HFF-Myc (cell line): Measurements from ENCODE around the gene KLHL40.

Experiments
- DNase-seq: peaks from one replicate; pipeline ENCODE4 v3.0.0-alpha.2; 2011; ENCODE audit warnings: low read depth; ENCODE audit errors: extremely low read depth
- H3K4me3 ChIP-seq: replicated peaks from 2 replicates; pipeline ENCODE4 v1.5.1; 2011; ENCODE audit warnings: low read depth, mild to moderate bottlenecking, control low read depth, low read length
- TF ChIP-seq, protein P1 (sequence below): IDR thresholded peaks from 2 replicates; pipeline ENCODE4 v1.5.1; 2012; ENCODE audit warnings: mild to moderate bottlenecking, low read depth, low read length, control low read depth; ENCODE audit errors: missing control alignments

Gene KLHL40, protein sequence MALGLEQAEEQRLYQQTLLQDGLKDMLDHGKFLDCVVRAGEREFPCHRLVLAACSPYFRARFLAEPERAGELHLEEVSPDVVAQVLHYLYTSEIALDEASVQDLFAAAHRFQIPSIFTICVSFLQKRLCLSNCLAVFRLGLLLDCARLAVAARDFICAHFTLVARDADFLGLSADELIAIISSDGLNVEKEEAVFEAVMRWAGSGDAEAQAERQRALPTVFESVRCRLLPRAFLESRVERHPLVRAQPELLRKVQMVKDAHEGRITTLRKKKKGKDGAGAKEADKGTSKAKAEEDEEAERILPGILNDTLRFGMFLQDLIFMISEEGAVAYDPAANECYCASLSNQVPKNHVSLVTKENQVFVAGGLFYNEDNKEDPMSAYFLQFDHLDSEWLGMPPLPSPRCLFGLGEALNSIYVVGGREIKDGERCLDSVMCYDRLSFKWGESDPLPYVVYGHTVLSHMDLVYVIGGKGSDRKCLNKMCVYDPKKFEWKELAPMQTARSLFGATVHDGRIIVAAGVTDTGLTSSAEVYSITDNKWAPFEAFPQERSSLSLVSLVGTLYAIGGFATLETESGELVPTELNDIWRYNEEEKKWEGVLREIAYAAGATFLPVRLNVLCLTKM

DNA sequence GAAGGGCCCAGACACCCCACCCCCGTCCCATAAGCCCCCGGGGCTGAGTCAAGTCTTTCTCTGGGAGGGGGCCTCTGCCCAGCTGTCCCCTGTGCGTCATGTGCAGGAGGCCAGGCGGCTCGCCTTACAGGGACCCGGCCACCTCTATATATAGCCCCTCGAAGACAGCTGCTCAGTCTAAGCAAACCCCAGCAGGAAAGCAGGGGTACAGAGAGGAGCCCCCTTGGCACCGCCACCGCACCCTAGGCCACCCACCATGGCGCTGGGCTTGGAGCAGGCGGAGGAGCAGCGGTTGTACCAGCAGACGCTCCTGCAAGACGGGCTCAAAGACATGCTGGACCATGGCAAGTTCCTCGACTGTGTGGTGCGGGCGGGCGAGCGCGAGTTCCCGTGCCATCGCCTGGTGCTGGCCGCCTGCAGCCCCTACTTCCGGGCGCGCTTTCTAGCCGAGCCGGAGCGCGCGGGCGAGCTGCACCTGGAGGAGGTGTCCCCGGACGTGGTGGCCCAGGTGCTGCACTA, at the start of gene KLHL40:
KLHL40 (plus strand) TSS at position 175 of the 519 bp plus-strand sequence; CDS start at position 257, 82 bp downstream.
- no peak within 1 kb of the TSS for H3K4me3 ChIP-seq
- no peak for DNase-seq
- TF ChIP-seq, protein P1, sequence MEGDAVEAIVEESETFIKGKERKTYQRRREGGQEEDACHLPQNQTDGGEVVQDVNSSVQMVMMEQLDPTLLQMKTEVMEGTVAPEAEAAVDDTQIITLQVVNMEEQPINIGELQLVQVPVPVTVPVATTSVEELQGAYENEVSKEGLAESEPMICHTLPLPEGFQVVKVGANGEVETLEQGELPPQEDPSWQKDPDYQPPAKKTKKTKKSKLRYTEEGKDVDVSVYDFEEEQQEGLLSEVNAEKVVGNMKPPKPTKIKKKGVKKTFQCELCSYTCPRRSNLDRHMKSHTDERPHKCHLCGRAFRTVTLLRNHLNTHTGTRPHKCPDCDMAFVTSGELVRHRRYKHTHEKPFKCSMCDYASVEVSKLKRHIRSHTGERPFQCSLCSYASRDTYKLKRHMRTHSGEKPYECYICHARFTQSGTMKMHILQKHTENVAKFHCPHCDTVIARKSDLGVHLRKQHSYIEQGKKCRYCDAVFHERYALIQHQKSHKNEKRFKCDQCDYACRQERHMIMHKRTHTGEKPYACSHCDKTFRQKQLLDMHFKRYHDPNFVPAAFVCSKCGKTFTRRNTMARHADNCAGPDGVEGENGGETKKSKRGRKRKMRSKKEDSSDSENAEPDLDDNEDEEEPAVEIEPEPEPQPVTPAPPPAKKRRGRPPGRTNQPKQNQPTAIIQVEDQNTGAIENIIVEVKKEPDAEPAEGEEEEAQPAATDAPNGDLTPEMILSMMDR = no peak

DNA sequence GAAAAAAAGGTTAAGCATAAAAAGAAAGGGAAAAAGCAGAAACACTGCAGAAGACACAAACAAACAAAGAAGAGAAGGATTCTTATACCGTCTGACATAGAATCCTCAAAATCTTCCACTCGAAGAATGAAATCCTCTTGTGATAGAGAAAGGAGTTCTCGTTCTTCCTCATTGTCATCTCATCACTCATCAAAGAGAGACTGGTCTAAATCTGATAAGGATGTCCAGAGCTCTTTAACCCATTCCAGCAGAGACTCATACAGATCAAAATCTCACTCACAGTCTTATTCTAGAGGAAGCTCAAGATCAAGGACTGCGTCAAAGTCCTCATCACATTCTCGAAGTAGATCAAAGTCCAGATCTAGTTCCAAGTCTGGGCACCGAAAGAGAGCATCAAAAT, 48.3 kb upstream of the KLHL40 start:
- H3K4me3 ChIP-seq = no peak overlapping the region
- no peak for DNase-seq
- TF ChIP-seq, protein P1 = no peak

DNA sequence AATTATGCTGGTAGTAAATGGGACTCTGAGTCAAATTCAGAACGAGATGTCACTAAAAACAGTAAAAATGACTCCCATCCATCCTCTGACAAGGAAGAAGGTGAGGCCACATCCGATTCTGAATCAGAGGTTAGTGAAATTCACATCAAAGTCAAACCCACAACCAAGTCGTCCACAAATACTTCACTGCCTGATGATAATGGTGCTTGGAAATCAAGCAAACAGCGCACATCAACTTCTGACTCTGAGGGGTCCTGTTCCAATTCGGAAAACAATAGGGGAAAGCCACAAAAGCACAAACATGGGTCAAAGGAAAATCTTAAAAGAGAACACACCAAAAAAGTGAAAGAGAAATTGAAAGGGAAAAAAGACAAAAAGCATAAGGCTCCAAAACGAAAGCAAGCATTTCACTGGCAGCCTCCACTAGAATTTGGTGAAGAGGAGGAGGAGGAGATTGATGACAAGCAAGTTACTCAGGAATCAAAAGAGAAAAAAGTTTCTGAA, 46.9 kb upstream of the KLHL40 start:
- H3K4me3 ChIP-seq = no peak overlapping the region
- TF ChIP-seq, protein P1 = no peak
- no peak for DNase-seq

DNA sequence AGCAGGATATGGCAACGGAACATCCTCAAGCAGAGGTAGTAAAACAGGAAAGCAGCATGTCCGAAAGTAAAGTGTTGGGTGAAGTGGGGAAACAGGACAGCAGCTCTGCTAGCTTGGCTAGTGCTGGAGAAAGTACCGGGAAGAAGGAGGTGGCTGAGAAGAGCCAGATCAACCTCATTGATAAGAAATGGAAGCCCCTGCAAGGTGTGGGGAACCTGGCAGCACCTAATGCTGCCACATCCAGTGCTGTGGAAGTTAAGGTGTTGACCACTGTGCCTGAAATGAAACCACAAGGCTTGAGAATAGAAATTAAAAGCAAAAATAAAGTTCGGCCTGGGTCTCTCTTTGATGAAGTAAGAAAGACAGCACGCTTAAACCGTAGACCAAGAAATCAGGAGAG, 46.1 kb upstream of the KLHL40 start:
- no peak for DNase-seq
- TF ChIP-seq, protein P1 = no peak
- no peak overlapping the region for H3K4me3 ChIP-seq

DNA sequence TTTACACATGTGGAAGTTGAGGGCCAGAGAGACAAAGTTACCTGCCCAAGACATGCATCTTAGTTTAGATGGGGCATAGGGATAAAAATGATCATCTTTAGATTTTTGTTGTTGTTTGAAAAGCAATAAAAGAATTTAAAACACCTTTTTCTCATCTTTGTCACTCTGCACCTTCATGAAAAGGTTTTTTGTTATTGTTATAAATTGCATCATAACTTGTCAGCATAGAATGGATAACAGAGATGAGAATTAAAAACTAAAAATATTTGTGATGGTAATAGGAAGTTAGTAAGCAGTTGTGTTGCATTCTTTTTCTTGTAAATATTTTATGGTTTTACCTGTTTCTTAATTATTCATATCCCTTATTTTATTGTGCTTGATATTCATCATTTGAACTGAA, 45.2 kb upstream of the KLHL40 start:
- no peak overlapping the region for H3K4me3 ChIP-seq
- DNase-seq = no peak
- TF ChIP-seq, protein P1 = no peak

DNA sequence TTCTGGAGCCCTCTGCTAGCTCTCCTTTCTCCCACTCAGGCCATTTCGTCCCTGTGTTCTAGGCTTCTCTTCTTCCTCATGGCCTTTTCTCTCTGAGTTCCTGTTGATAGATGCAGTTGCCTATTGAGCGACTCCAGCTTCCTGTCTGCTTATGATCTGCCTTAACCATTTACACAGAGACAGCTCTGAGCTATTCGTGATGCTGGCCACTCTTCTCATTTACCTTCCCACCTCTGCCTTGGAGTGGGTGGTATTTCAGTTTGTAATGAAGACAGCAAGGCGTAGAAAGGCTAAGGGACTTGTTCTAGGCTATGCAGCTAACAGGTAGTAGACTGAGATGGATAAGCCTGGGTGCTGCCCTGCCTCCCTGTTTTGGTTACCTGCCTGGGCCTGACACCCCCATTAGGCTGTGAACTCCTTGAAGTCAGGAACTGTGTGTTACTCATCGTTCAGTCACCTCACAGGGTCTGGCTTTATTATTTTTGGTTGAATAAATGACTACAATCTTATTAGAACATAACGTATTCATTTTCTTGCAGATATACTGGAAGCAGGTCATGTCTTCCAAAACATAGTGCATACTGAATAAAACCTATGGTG, 44.5 kb upstream of the KLHL40 start:
- TF ChIP-seq, protein P1 = no peak
- H3K4me3 ChIP-seq = no peak overlapping the region
- no peak for DNase-seq
